Suprapubic skin (tissue), 4 donors: ENCODE data around the gene KAT7.

Source experiments
- CTCF ChIP-seq, 2 donors: fragments of 200-600 bp in 1 of 2; fragments of 450-650 bp in 1 of 2; sonication (generic) in 1 of 2; IDR thresholded peaks; one replicate each; pipeline ENCODE4 v1.5.1; 2016 to 2019; ENCODE audit warnings: antibody characterized with exemption in 2 of 2, mild to moderate bottlenecking in 1 of 2, moderate library complexity in 1 of 2
- EP300 ChIP-seq: sonication (generic); formaldehyde crosslinking; IDR thresholded peaks from one replicate; pipeline ENCODE4 v1.6.1; 2017; ENCODE audit warnings: antibody characterized with exemption
- POLR2A ChIP-seq, 2 donors: fragments of 450-650 bp; IDR thresholded peaks; one replicate each; pipeline ENCODE4 v1.6.1; 2017; ENCODE audit warnings: antibody characterized with exemption in 2 of 2, mild to moderate bottlenecking in 2 of 2, moderate library complexity in 2 of 2
- POLR2AphosphoS5 ChIP-seq, 3 donors: sonication (generic); formaldehyde crosslinking; IDR thresholded peaks; one replicate each; pipeline ENCODE4 v1.6.1; 2017; ENCODE audit warnings: antibody characterized with exemption in 3 of 3

GRCh38 chr17:49853470-49854015 lies 65.1 kb downstream of the KAT7 start:
- TF ChIP-seq EP300 (no peak), CTCF (IDR thresholded peaks at IDR 0.05) (no peak), POLR2A (IDR thresholded peaks at IDR 0.05) (no peak), POLR2AphosphoS5 (IDR thresholded peaks at IDR 0.05) (no peak)
